Stimulated activated CD4-positive, alpha-beta T cell treated with anti-CD3 and anti-CD28 coated beads, Interleukin-1b, Interleukin-23, amount 100 ng/mL, for 4 hours (primary cell): ENCODE data around the gene TGM1.
"Not testable (repeated sequence)": the region's sequence is repeated elsewhere in the genome, so short reads cannot be mapped to it uniquely, and the experiment has no call there.

Source experiments
- DNase-seq, 2 donors: peaks; one replicate each; pipeline ENCODE4 v3.0.0-alpha.2; 2020; ENCODE audit warnings: low read depth in 2 of 2

The TGM1 gene

DNA sequence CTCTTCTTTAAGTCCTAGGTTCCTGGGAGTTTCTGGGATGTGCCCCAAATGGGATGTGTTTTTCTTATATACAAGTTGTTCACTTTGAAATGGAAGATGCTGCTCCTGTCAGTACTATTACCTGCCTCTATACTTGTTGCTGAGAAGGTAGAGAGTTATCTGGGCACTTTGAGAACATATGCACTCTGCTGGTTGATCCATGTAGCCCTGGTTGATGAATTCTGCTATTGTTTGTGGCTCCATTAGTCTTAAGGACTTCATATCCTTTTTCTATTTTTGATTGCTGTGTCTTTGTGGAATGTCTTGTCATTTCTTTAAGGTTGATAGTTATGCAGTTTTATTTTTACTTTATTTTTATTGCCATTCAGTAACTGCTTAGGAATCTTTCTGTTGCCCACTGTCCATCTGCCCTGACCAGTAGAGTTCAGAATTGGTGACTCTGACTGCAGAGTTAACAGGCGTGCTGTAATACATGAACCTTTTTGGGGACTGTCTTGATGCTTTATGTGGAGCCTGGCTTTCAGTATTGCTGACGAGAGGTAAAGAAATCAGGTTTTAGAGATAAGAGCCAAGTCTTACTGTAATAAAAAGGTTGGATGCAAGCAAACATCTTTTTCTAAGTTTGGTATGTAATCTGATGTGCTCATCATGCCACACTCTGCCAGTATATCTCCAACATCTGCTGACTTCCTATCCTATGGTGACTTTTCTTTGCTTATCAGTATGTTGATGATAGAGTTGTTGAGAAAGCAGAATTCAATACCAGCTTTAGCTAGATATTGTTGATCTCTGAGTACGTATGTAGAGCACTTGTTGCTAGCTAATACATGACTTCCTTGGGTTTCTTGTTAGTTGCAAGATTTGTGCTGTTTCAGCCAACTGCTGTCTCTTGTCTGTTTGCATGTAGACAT lies 28.6 kb downstream of the TGM1 start:
- no peak for DNase-seq

DNA sequence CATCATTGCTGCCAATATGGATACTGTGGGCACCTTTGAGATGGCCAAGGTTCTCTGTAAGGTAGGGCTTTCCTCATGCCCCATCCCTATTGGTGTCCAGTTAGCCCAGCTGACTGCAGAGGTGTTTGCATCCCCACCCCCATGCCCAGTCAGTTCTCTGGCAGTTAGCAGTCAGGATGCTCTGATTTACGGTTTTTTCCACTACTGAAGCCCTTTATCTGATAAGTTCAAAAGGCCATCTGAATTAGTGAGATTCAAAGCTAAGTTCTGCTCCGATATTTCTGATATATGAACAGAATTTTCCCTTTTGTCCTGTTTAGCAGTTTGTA lies 29.5 kb downstream of the TGM1 start:
- DNase-seq: no peak

DNA sequence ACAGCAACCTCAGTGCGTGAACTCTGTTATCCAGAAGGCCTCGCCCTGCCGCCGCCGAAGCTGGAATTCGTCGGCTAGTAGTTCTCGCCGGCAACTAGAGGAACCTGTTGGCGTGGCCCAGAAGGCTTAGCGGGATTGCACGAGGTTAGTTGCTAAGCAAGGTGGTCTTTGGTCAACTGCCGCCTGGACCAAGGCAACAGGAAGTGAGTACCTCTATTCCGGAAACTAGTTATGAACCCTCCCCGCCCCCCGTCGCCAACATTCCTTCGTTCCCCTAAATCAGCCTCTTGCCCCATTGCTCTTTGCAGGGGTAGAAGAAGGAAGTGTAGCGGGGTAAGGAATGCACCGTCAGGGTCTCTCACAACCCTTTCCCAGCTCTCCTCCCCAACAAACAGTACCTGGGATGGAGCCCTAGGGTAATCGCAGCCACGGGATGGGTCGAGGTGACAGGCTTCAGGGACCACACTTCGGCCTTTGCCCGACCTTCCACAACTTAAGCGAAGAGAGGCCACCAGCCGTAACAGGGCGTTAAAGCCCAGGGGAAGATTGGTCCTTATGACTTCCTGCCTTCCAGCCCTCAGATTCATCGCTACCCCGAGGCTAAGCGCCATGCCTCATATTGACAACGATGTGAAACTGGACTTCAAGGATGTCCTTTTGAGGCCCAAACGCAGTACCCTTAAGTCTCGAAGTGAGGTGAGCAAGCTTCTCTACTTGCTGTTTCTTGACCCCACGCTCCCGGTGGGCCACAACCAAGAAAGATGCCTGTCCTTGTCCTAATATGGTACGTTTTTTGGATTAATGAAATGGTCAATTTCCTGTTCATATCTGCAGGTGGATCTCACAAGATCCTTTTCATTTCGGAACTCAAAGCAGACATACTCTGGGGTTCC lies 30.1 kb downstream of the TGM1 start, which contains the start of gene GMPR2:
GMPR2 (plus strand) TSS at position 285 of the 893 bp plus-strand sequence; CDS start at position 610, 325 bp downstream.
- peak in 1 of 2 donors; percentile 17 for DNase-seq

DNA sequence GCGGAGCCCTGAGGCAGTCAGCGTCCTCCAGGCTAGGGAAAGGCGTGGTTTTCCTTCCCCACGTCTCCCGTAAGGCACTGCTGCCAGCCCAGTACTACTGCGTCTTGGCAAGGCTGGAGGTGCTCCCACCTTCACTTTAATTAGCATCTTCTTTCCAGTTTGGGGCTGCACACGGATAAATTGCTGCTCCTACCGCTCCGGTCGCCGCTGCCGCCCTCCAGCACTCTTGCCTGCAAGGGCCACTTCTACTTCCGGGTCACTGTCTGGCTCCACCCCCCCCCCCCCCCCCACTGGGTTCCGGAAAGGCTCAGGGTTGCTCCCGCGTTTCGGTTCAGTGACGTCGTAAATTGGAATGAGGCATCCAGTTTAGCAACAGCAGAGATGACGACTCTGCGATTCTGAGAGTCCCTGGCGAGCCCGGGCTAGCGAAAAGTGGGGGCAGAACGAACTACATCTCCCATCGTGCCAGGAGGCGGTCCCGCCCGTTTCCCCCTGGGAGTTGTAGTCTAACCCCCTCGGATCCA lies 30.8 kb downstream of the TGM1 start, which contains the start of gene NEDD8:
NEDD8 (minus strand) TSS at position 247 of the 524 bp plus-strand sequence; CDS start at position 147, 100 bp downstream.
- DNase-seq: peak; percentile 79 to 81

DNA sequence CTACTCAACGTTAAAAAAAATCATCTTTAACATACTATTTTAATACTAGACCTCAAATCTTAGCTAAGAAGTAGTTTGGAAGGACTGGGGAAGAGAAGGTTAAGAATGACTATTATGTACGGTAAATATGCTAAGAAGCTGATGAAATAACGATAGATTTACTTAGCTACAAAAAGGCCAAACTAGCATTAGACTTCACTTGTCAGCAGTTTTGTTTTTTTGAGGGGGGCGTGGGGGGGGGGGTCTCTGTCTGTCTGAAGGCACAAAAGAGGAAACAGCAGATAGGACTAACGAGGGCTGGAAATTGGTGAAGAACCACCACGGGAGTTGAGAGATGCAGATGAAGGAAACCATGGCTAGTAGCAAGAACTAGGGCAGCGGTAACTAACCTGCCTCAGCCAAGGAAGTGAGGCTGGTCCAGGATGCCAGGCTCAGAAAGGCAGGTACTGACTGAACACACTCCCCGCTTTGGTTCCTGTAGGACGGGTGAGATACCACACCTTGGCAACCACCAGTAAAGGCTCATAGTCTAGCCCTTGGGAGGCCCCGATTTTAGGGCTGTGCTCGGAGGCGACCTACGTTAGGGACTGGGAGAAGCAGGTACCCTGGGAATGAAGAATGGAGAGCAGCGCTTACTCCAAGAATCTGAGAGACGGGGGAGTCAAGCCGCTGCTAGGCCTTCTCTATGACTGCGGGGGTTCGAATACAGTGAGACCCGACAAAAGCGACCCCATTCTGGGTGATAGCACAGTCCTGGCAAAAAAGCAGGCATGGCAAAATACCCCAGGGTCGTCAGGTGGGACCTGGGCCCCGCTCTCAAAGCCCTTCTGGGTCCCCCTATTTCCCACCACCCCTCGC lies 31.5 kb downstream of the TGM1 start:
- DNase-seq: no peak

DNA sequence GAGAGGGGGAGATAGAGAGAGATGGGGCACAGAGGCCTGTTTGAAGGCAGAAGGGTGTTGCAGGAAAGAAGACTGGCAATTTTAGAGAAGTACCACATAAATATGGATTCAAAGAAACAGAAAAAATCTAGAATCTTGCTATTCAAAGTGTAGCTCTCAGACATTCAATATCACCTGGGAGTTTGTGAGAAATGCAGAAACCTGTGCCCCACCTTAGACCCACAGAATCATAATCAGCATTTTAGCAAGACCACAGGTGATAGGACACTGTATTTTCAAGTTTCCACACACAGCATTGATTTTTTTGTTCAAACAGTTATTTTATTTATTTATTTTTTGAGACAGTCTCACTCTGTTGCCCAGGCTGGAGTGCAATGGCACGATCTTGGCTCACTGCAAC lies 34.1 kb downstream of the TGM1 start:
- no peak for DNase-seq

DNA sequence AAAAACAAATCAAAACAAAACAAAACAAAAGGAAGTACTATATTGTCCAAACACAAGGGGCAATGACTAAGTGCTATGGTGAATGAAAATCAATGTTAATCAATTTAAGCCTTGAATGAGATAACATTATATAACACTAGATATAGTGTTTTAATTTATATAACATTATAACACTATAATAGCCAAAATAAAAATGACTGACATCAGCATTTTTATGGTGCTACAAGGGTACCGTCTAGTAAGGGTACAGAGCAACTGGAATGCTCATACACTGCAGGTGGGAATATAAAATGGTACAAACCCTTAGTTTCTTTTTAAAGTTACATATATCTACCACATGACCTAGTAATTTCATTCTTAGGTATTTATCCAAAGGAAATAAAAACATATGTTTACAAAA lies 36.5 kb downstream of the TGM1 start:
- no peak for DNase-seq

DNA sequence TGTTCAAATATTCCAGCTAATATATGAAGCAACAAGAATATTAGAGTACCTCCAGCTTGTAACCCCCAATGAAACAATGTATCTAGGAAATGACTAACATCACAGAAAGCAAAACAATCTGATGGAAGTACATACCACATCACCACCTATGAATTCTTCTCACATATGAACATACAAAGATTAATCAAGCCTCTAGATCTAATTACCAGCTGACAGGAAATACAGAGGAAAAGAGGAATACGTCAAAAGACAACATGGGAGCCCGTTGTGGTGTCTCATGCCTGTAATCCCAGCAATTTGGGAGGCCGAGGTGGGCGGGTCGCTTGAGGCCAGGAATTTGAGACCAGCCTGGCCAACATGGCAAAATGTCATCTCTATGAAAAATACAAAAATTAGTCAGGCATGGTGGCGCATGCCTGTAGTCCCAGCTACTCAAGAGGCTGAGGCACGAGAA lies 38.3 kb downstream of the TGM1 start:
- no peak for DNase-seq

DNA sequence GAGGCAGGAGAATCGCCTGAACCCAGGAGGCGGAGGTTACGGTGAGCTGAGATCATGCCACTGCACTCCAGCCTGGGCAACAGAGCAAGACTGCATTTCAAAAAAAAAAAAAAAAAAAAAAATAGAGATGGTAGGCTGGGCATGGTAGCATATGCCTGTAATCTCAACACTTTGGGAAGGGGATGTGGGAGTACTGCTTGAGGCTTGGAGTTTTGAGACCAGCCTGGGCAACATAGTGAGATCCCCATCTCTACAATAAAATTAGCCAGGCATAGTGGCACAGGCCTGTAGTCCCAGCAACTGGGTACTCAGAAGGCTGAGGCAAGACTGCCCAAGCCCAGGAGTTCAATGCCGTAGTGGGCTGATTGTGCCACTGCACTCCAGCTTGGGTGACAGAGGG lies 40.0 kb downstream of the TGM1 start:
- DNase-seq: not testable (repeated sequence)

DNA sequence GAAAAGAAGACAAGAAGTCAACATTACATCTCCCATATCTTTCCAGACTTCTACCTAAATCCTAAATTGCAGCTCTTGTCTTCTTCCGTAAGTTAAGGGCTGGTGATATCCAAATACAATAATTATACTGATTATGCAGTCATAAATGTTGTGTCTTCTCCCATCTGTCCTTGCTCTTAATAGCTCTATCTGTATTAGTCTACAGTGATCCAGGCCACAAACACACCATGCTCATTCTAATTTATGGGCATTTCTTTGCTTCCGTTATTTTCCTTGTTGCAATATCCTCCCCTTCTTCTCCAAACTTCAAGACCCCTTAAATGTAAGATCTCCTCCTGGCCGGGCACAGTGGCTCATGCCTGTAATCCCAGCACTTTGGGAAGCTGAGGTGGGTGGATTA lies 43.5 kb downstream of the TGM1 start:
- no peak for DNase-seq

DNA sequence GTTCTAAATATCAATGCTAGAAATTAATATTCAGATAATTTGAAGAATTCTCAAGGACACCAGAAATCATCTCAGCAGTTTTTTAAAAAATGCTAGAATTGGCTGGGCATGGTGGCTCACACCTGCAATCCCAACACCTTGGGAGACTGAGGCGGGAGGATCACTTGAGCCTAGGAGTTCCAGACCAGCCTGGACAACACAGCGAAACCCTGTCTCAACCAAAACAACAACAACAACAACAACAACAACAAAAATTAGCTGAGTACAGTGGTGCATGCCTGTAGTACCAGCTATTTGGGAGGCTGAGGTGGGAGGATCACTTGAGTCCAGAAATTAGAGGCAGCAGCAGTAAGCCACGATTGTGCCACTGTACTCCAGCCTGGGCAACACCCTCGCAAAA lies 43.9 kb downstream of the TGM1 start:
- no peak for DNase-seq

DNA sequence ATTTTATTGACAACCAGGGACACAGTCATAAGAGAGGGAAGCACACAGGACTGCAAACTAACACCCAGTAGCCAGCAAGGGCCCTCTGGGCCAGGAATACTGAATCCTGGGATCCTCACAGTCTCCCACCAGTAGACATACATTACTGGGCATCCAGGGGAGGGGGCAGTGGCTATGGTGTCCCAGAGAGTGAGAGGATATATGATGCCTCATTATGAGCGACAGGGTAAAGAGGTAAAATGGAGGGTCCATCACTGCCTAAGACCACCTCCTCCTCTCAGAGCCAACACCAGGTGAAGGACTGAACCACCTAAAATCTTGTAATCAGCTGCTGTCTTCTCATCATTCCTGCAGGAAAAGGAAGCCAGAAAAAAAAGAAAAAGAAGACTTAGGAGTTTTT lies 46.1 kb downstream of the TGM1 start:
- not testable (repeated sequence) for DNase-seq

DNA sequence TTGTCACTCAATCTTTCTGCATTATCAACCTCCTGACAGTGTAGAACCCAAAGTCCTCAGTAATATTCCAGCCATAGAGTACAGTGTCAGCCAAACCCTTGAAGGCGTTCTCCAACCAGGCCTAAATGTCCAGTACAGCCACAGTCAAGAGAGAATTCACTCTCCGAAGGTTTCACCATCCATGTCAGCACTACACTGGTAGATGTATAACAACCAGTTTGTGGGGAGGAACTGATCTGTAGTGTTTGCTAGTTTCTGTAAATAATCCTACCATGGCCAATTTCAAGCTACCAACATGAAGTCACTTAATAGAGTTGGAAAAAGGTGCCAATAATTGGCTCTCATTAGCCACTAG lies 46.7 kb downstream of the TGM1 start:
- DNase-seq: no peak

DNA sequence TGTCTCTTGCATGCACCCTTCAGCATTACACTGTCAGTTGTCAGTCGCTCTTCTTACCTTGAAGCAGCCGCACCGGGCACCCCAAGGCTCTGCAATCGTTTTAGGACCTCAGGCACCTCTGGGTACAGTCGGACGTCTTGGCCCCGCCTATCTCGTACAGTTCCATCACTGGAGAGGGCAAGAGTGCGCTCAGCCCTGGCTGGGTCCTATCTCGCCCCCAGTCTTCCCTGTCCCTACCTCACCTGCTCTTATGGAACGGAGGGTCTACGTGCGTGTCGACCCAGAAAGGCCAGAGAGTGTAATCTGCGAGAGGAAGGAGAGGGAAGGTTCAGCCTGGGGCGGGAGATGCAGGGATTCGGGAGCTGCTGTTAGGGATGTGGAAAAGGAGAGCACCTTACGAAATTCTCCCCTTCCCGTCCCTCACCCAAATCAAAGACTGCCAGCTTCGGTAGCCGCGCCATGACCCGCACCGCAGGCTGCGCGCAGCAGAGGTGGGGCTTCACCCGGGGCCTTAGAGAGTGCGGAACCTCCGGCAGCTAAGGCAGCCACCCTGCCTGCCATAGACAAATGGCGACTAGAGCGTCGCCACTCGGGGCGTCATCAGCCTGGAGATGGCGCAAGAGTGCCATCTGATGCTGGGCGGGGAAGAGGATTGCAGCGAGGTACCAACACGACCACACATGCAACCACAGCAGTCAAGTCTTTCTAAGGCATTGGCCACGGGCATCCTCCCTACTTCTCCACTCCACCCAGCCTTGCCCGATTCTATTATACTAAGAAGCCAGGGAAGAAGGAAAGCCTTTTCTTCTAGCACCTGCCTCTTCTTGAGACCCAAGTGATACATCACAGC lies 47.3 kb downstream of the TGM1 start, which contains the start of gene MDP1:
MDP1 (minus strand) TSS at position 572 of the 850 bp plus-strand sequence; CDS start at position 461, 111 bp downstream.
- peak; percentile 72 to 75 for DNase-seq

DNA sequence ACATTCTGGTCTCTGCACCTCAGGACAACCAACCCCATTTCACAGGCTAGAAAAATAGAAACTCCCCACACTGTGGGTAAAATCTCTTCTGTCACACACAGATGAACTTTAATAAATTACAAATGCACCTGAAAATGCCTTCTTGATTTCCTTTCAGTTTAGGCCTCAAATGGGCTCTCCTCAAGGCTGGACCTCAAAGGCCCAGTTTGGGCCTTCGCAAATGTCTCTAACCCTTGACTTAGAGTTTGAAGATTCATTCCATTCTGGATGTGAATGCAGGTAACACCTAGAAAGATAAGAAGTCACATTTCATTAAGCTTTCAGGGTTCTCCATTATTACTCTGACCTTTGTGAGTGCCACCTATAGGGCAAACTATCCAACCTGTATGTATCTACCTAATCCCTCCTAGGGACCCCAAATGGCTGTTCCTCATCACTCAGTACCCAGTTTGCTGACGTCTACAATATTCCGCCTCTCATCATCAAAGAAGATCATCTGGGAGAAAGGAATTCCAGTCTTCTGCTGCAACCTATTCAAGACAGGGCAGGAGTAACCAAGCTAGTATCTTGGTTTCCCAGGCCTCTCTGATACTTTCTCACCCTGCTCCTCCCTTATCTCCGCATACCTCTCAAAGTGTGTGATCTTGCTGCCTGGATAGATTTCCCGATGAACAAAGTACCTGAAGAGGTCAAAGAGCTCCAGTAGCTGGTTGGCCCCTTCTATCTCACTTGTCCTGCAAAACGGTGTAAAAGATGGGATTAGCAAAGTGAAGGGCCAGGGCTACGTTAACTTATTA lies 48.9 kb downstream of the TGM1 start:
- DNase-seq: no peak

DNA sequence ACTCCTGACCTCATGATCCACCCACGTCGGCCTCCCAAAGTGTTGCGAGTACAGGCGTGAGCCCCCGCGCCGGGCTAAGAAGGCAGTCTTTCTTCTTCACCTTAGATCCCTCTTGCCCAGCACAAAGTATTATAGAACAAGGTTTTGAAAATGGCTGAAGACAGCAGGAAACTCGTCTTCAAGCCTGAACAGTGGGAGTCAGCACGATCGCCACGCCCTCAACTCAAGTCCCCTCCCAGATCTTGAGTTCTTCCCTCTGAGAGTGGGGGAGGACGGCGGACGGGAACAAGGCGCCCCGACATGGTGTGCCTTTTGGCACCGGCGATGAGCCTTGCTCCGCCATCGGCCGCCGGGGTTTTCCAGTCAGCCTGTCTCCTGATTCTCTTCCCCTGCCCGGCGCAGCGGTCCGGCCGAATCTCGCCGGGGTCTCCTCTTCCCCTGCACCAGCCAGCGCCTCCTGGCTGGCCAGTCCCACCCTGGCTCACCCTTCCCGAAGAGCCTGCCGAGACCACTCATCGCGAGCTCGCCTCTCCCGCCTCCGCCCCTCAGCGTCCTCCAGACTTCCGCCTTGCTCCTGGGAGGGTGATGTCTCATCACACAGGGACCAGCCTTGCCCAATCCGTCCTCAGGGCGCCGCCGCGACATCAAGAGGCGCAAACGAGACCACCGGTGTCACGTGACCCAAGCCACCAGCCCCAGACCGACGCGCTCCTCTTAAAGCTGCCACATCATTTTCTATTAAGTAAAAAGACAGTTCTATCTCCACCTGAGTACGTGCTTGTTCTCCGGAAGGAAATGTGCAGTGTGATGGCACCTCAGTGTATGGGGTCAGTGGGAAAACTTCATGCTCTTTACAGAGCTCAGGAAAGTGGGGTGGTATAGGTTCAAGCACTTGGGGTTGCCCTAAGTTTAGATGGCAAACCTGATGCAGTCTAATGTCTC lies 49.8 kb downstream of the TGM1 start, which contains the start of gene CHMP4A:
CHMP4A (minus strand) TSS at position 565 of the 942 bp plus-strand sequence; CDS start at position 516, 49 bp downstream.
- peak; percentile 89 for DNase-seq

DNA sequence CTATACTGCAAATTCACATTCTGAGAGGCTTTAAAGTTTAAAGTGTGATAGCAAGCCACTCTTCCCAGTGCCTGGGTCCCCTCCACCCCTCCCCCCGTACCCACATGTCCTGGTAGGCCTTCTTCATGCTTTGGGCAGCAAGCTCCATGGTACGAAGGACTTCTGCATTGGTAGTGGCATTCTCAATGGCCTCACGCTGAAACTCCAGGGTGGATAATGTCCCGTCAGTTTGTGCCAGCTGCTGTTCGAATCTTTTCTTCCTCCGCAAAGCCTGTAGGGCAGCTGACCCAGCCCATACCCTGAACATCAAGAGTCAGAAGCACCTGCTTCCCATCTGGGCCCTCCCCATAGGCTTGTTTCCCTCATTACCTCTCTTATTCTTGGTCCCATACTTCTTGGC lies 51.7 kb downstream of the TGM1 start:
- DNase-seq: no peak

DNA sequence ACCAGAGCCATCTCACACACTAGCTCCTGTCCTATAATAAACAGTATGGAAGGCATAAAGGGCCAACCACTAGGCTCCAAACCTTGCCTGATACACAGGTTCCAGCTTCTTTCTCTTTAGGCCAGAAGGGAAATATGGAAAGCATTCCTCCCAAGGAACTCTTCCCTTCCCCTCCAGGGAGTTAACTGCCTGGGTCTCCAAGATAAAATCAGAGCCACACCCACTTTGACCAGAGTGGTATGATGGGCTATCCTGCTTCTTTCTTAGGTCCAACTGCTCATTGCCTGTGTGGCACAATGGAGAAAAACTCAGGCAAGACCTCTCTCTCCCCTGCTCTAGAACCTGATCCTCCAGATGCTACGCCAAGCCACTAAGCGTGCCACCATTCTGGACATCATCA lies 55.4 kb downstream of the TGM1 start:
- DNase-seq: no peak
